ENCODE results near the gene GLT8D2. TPM values are rescaled to one million over a fixed set of nuclear protein-coding genes. Genes with fewer than 3 reads are reported as not detected.
A peak's percentile ranks its signal among the peaks of the same experiment; 100 is the strongest.

Gene GLT8D2
- total RNA-seq, 4 donors from 2014 or later = 0.61 to 4.8 (median 2.7) TPM; not detected in 1

DNA sequence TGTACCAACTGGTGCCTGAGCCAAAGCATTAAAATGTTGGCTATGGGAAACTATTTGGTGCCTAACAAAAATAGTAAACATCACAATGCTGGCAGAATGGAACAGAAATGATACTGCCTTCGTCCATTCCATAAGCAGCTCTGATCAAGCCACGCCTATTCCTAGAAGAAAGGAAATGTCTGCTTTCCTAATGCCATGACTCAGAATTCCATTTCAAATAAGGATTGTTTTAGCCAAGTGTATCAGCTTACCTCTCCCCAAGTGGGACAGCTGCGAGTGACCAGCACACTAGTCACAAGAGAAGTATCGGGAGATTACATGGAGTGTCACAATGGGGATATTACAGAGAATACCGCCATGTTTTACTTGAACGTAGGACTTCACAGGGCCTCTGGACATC is 38.7 kb downstream of the GLT8D2 start:
- 42 to 51% methylated on average over 6 of the region's 6 CpGs for WGBS, 2 donors
- Histone ChIP-seq H3K4me3 (no peak overlapping the region), H3K27me3 (no peaks in the 10 kb centered on the region), H3K9me3 (no peaks in the 10 kb centered on the region), H3K27ac (peak overlapping the region in 3 of 4 donors; percentile 18 to 61 (median 21)), H3K36me3 (peaks cover 0 to 7% (median 0%) of the 10 kb centered on the region in 3 donors), H3K4me1 (no peaks in the 10 kb centered on the region)
- intact Hi-C loops (cut with DNase I) = no loop called here
- TF ChIP-seq, protein P1, sequence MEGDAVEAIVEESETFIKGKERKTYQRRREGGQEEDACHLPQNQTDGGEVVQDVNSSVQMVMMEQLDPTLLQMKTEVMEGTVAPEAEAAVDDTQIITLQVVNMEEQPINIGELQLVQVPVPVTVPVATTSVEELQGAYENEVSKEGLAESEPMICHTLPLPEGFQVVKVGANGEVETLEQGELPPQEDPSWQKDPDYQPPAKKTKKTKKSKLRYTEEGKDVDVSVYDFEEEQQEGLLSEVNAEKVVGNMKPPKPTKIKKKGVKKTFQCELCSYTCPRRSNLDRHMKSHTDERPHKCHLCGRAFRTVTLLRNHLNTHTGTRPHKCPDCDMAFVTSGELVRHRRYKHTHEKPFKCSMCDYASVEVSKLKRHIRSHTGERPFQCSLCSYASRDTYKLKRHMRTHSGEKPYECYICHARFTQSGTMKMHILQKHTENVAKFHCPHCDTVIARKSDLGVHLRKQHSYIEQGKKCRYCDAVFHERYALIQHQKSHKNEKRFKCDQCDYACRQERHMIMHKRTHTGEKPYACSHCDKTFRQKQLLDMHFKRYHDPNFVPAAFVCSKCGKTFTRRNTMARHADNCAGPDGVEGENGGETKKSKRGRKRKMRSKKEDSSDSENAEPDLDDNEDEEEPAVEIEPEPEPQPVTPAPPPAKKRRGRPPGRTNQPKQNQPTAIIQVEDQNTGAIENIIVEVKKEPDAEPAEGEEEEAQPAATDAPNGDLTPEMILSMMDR (IDR thresholded peaks at IDR 0.05) = no peak
- no peak for TF ChIP-seq POLR2A (IDR thresholded peaks at IDR 0.05)
- DNase-seq = no peak

DNA sequence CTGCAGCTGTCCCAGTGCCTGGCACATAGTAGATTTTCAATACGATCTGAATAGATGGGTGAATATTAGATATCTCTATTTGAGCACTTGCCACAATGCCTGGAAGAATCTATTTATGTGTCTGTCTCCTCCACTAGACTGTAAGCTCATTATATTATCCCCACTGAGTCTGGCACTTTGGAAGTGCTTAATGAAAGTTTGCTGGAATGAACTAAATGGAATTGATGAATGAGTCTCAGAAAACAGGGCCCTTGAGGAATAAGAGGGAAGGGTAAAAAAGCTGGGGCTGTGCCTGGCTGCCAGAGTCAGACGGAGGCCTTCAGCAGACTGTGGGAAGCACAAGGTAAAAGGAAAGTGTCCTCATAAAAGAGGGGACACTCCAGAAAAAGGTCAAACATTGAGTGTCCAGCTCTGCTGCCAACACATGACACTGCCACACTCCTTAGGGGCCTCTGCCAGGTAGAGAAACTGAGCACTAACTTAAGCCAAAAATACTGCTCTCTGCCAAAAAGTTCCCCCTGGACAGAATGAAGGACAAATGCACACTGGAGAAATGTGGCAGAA is 39.3 kb downstream of the GLT8D2 start:
- intact Hi-C loops (cut with DNase I) = no loop called here
- no peak for DNase-seq
- Histone ChIP-seq H3K36me3 (peaks cover 0 to 7% (median 0%) of the 10 kb centered on the region in 3 donors), H3K9me3 (no peaks in the 10 kb centered on the region), H3K27me3 (no peaks in the 10 kb centered on the region), H3K4me3 (no peak overlapping the region), H3K4me1 (no peaks in the 10 kb centered on the region), H3K27ac (peak overlapping the region in 3 of 4 donors; percentile 18 to 61 (median 21))
- no peak for TF ChIP-seq POLR2A (IDR thresholded peaks at IDR 0.05)
- TF ChIP-seq, protein P1 (IDR thresholded peaks at IDR 0.05) = no peak
- 79 to 91% methylated on average over 2 of the region's 2 CpGs for WGBS, 2 donors

DNA sequence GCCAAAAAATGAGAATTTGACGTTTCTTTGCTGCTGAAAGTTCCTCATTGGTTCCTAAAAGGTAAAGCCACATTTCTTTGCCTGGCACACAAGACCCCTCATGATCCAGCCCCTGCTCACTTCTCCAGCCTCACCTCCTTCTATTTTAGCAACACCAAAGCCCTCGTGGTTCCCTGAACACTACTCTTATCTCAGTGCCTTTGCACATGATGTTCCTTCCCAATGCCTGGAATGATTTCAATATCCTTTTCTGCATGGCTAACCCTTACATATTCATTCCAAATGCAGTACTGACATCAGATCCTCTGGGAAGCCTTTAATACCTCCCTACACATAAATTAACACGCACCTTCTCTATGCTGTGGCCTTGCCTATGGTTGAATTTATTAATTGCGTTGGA is 39.9 kb downstream of the GLT8D2 start:
- Histone ChIP-seq H3K9me3 (no peaks in the 10 kb centered on the region), H3K4me3 (no peak overlapping the region), H3K27me3 (no peaks in the 10 kb centered on the region), H3K36me3 (peaks cover 0 to 7% (median 0%) of the 10 kb centered on the region in 3 donors), H3K27ac (no peak overlapping the region), H3K4me1 (no peaks in the 10 kb centered on the region)
- 83 to 89% methylated on average over 4 of the region's 4 CpGs for WGBS, 2 donors
- no peak for DNase-seq
- no peak for TF ChIP-seq POLR2A (IDR thresholded peaks at IDR 0.05)
- TF ChIP-seq, protein P1 (IDR thresholded peaks at IDR 0.05) = no peak
- intact Hi-C loops (cut with DNase I) = no loop called here

DNA sequence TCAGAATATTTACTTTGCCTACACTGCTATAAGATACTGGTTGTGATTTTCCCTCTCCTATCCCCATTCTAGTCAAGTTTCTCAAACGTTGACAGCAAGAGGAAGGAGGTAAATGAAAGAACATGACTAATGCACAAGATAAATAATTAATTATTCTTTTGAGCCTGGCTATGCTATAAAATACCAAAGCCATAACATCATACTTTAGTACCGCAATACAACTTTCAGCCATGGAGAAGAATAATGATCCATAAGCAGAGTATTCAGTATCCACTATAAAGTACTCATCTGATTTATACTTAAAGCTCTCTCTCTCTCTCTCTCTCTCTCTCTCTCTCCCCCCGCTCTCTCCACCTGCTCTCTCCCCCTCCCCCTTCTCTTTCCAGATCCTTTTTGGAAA is 43.1 kb downstream of the GLT8D2 start:
- Histone ChIP-seq H3K27ac (no peak overlapping the region), H3K4me3 (no peak overlapping the region), H3K27me3 (no peaks in the 10 kb centered on the region), H3K36me3 (no peaks in the 10 kb centered on the region), H3K9me3 (no peaks in the 10 kb centered on the region), H3K4me1 (no peaks in the 10 kb centered on the region)
- no peak for DNase-seq
- 14 to 34% methylated on average over 2 to 3 of the region's 3 CpGs for WGBS, 2 donors
- intact Hi-C loops (cut with DNase I) = no loop called here
- TF ChIP-seq POLR2A (IDR thresholded peaks at IDR 0.05) = no peak
- TF ChIP-seq, protein P1 (IDR thresholded peaks at IDR 0.05) = no peak

DNA sequence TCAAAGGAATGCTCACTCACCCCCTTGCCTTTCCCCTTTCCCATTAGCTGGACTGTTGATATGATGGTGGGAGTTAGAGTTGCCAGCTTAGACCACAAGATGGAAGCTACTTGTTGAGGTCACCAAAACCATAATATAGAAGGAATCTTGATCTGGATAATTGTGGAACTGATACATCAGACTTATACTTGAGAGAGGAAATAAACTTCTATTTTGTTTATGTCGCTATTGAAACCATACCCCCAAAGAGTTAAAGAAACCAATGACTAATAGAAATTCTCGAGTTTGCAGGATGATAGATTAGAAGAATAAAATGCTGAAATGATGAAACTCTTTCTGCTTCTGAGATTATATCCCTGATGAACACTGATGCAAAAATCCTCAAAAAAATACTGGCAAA is 46.4 kb downstream of the GLT8D2 start:
- H3K4me3 ChIP-seq = no peak overlapping the region
- WGBS, 2 donors = 62 to 69% methylated on average over 2 of the region's 2 CpGs

More for the DNA sequence above, 46.4 kb downstream of the GLT8D2 start:
- no peak overlapping the region for H3K27ac ChIP-seq
- peaks cover 0 to 3% (median 0%) of the 10 kb centered on the region in 4 donors for H3K27me3 ChIP-seq
- H3K36me3 ChIP-seq = no peaks in the 10 kb centered on the region
- TF ChIP-seq POLR2A (IDR thresholded peaks at IDR 0.05) = no peak
- TF ChIP-seq, protein P1 (IDR thresholded peaks at IDR 0.05) = no peak
- DNase-seq = no peak
- no peaks in the 10 kb centered on the region for H3K4me1 ChIP-seq
- H3K9me3 ChIP-seq = no peaks in the 10 kb centered on the region
- intact Hi-C loops (cut with DNase I) = no loop called here

Measured in esophagus squamous epithelium (tissue), 5 donors.